Measurements from ENCODE around the gene A1BG. TPM values are rescaled to one million over a fixed set of nuclear protein-coding genes. Genes with fewer than 3 reads are reported as not detected.

The A1BG gene
- total RNA-seq, 2 experiments from 2014 or later = 35.2 to 36.2 TPM

DNA sequence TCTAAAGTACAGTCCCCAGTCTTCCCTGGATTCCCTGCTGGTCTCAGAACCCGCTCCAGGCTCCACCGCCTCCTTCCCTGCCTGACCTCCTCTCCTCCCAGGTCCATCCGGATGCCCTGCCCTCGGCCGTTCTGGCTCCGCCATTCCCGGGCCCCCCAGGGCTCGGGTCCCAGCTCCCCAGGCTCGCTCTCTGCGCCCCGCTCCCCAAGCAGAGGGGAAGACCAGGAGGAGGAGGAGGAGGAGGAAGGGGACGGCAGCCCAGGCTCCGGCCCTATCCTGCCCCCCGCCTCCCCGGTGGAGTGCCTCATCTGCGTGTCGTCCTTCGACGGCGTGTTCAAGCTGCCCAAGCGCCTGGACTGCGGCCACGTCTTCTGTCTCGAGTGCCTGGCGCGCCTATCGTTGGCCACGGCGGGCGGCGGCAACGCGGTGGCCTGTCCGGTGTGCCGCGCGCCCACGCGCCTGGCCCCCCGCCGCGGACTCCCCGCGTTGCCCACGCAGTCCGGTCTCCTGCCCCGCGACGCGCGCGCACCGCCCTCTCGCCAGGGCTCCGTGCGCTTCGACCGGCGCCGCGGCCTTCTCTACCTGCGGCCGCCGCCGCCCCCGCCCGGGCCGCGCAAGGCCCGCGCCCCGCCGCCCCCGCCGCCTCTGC, 42.8 kb upstream of the A1BG start:
- H3K27me3 Mint-ChIP-seq = no peaks in the 10 kb centered on the region
- intact Hi-C loops (cut with micrococcal nuclease) = no loop called here
- peaks cover 35% of the 10 kb centered on the region for H3K36me3 Mint-ChIP-seq (ENCODE audit: low read depth)
- H3K27ac Mint-ChIP-seq = no peak overlapping the region
- ATAC-seq = no peak
- H3K4me1 Mint-ChIP-seq (ENCODE audit: low read depth) = peaks cover 19% of the 10 kb centered on the region
- no peak for DNase-seq
- TF ChIP-seq, protein P1, sequence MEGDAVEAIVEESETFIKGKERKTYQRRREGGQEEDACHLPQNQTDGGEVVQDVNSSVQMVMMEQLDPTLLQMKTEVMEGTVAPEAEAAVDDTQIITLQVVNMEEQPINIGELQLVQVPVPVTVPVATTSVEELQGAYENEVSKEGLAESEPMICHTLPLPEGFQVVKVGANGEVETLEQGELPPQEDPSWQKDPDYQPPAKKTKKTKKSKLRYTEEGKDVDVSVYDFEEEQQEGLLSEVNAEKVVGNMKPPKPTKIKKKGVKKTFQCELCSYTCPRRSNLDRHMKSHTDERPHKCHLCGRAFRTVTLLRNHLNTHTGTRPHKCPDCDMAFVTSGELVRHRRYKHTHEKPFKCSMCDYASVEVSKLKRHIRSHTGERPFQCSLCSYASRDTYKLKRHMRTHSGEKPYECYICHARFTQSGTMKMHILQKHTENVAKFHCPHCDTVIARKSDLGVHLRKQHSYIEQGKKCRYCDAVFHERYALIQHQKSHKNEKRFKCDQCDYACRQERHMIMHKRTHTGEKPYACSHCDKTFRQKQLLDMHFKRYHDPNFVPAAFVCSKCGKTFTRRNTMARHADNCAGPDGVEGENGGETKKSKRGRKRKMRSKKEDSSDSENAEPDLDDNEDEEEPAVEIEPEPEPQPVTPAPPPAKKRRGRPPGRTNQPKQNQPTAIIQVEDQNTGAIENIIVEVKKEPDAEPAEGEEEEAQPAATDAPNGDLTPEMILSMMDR (IDR thresholded peaks at IDR 0.05) = no peak
- ChIA-PET POLR2A (interaction anchor here (0.6 to 7.2 kb wide), 4 partner anchors 9 to 48 kb away, joined by 3 to 45 read pairs (median 4); partner anchors contain the start of genes RPS5 and ZNF497), CTCF (no interaction called here)
- H3K4me3 Mint-ChIP-seq = no peak overlapping the region
- no peaks in the 10 kb centered on the region for H3K9me3 Mint-ChIP-seq

DNA sequence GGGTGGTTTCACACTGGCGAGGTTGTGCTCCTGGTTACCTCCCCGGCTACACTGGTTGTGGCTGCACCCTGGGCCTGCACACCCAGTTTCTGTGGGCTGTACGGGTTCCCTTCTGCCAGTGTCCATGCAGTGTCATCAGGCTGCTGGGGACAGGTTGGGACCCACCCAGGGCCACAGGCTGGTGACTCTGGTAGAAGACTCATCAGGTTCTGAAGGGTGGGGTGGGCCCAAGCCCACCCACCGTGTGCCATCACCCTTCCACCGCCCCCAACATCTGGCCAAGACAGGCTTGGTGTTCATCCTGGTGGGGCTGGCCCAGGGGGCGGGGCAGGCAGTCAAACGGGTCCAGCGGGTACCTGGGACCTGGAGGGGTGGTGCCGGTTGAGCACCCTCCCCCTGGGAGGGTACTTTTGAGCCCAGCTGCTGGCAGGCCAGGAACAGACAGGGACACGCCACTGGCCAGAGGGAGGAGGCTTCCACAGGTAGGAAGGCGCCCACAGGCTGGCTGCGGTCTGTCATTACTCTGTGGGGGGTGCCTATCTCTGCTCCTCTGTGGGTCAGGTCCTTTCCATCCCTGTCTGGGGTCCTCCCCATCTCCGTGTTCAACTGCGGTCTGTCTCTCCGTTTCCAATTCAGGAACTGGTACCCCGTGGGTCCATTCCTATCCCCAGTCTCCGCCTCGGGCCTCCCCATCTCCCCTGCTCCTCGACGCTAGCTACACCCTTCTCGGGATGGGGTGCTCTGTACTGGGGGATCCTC, 42.1 kb upstream of the A1BG start, which contains the start of gene RNF225:
Gene RNF225, plus strand, starts transcription at position 437 of the 759 bp plus-strand sequence. CDS start 434 bp downstream, outside the sequence.
- TF ChIP-seq, protein P1 (IDR thresholded peaks at IDR 0.05) = no peak
- DNase-seq (no peak), ATAC-seq (peak; percentile 40)
- intact Hi-C loops (cut with micrococcal nuclease) = no loop called here
- Mint-ChIP-seq H3K9me3 (no peaks in the 10 kb centered on the region), H3K4me1 (ENCODE audit: low read depth) (peaks cover 19% of the 10 kb centered on the region), H3K36me3 (ENCODE audit: low read depth) (peaks cover 42% of the 10 kb centered on the region), H3K27ac (no peak within 1 kb of the TSS), H3K4me3 (no peak within 1 kb of the TSS), H3K27me3 (no peaks in the 10 kb centered on the region)
- POLR2A ChIA-PET = interaction anchor here (1.0 to 7.2 kb wide), 4 partner anchors 8 to 33 kb away, joined by 4 to 45 read pairs (median 4); partner anchors contain the start of genes RPS5 and ZNF497
- CTCF ChIA-PET = no interaction called here

DNA sequence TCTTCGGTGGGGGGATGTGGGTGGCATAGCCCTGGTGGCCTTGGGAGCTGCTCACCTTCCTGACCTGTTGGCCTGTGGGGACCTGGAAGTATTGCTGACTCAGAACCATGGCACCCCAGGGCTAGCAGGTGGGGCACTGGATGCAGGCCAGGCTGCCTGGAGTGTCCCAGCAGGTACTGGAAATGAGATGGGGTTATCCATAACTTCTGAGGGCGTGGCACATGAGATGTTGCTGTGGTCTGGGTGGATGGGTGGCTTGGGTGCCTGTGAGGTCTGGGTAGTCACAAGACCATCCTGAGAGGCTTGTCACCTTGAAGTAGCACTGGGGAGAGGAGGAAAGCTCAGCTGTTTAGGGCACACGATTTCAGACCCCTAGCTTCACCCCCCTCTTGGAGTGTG, 41.5 kb upstream of the A1BG start:
- H3K4me1 Mint-ChIP-seq (ENCODE audit: low read depth) = peaks cover 20% of the 10 kb centered on the region
- H3K36me3 Mint-ChIP-seq (ENCODE audit: low read depth) = peaks cover 46% of the 10 kb centered on the region
- DNase-seq = no peak
- ATAC-seq = peak; percentile 11
- POLR2A ChIA-PET = interaction anchor here (1.5 to 7.2 kb wide), 2 partner anchors 7 to 12 kb away, joined by 5 to 45 read pairs; partner anchors contain the start of gene RPS5
- H3K27ac Mint-ChIP-seq = no peak overlapping the region
- no peak overlapping the region for H3K4me3 Mint-ChIP-seq
- intact Hi-C loops (cut with micrococcal nuclease) = no loop called here
- CTCF ChIA-PET = interaction anchor here (0.8 kb wide), 1 partner anchor 119 kb away, joined by 3 read pairs; no protein-coding TSS in a partner anchor
- no peaks in the 10 kb centered on the region for H3K27me3 Mint-ChIP-seq
- TF ChIP-seq, protein P1 (IDR thresholded peaks at IDR 0.05) = no peak
- no peaks in the 10 kb centered on the region for H3K9me3 Mint-ChIP-seq

DNA sequence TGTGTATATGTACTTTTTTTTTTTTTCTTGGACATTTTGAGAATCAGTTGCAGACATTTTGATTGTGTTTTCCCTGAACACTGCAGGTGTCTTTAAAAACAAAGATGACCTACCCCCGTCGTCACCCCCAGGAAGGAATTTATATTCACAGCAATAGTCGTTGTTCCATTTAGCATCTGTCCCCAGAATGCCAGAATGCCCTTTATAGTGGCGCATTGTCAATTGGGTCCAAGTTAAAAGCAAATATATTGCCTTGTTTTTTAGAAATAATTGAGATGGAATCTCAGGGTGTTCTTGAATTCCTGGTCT, 40.4 kb upstream of the A1BG start:
- TF ChIP-seq, protein P1 (IDR thresholded peaks at IDR 0.05) = no peak
- CTCF ChIA-PET = no interaction called here
- ATAC-seq (no peak), DNase-seq (no peak)
- Mint-ChIP-seq H3K4me1 (ENCODE audit: low read depth) (peaks cover 26% of the 10 kb centered on the region), H3K27me3 (no peaks in the 10 kb centered on the region), H3K4me3 (no peak overlapping the region), H3K36me3 (ENCODE audit: low read depth) (peaks cover 54% of the 10 kb centered on the region), H3K27ac (no peak overlapping the region), H3K9me3 (no peaks in the 10 kb centered on the region)
- intact Hi-C loops (cut with micrococcal nuclease) = no loop called here
- POLR2A ChIA-PET = no interaction called here

Data from activated CD8-positive, alpha-beta T cell treated with anti-CD3 and anti-CD28 coated beads for 36 hours (primary cell).